Transverse colon (tissue), 3 donors: ENCODE results near the gene HERC2.

Experiments
- CTCF ChIP-seq, 5 experiments: fragments of 200-600 bp in 3 of 5; fragments of 450-650 bp in 2 of 5; sonication (generic) in 3 of 5; IDR thresholded peaks; 1 replicate in 2 of 5; 2 replicates in 3 of 5; pipeline ENCODE4 v1.5.1; 2016 to 2017; ENCODE audit warnings: antibody characterized with exemption in 5 of 5, inconsistent platforms in 3 of 5, mild to moderate bottlenecking in 2 of 5, moderate library complexity in 1 of 5
- EP300 ChIP-seq: sonication (generic); formaldehyde crosslinking; IDR thresholded peaks from one replicate; pipeline ENCODE4 v1.6.1; 2017; ENCODE audit warnings: antibody characterized with exemption, low read depth

- TF ChIP-seq CTCF (IDR thresholded peaks at IDR 0.05): no peak
- no peak for TF ChIP-seq EP300
Measured at GRCh38 chr15:28255965-28256364, 66.0 kb downstream of the HERC2 start.
